Right atrium auricular region (tissue), 2 donors: ENCODE measurements around the gene GFOD2. TPM values are rescaled to one million over a fixed set of nuclear protein-coding genes. Genes with fewer than 3 reads are reported as not detected.

ENCODE experiments used
- DNase-seq: peaks from one replicate; pipeline ENCODE4 v3.0.0-alpha.2; 2019; ENCODE audit warnings: low spot score
- H3K27ac ChIP-seq, 2 donors: fragments of 200-600 bp; sonication (generic); 1 replicate in 1 of 2; 2 replicates in 1 of 2; pipeline ENCODE4 v1.5.1; 2016 to 2019
- H3K27me3 ChIP-seq, 2 donors: fragments of 200-600 bp; sonication (generic); one replicate each; pipeline versions ENCODE4 v1.5.1 to v1.6.0; 2017 to 2019
- H3K36me3 ChIP-seq: fragments of 200-600 bp; sonication (generic); one replicate; pipeline ENCODE4 v1.5.1; 2016
- H3K4me1 ChIP-seq, 2 donors: fragments of 200-600 bp; sonication (generic); one replicate each; pipeline versions ENCODE4 v1.5.1 to v1.6.0; 2017 to 2019
- H3K4me3 ChIP-seq, 2 donors: fragments of 200-600 bp; sonication (generic); 1 replicate in 1 of 2; 2 replicates in 1 of 2; pipeline ENCODE4 v1.5.1; 2017 to 2019; ENCODE audit warnings: mild to moderate bottlenecking in 1 of 2, moderate library complexity in 1 of 2
- H3K9me3 ChIP-seq, 2 donors: fragments of 200-600 bp; sonication (generic); one replicate each; pipeline ENCODE4 v1.5.1; 2019
- total RNA-seq, 2 donors: library from RNA; depleted of rRNA; stranded (reverse); fragments of >200 nt; gene quantifications; one replicate each; pipeline ENCODE4 v1.1.0, GENCODE V29; 2016
- TF ChIP-seq, protein P1 (sequence below), 2 donors: fragments of 200-600 bp; sonication (generic); IDR thresholded peaks; one replicate each; pipeline ENCODE4 v1.5.1; 2019; ENCODE audit warnings: antibody characterized with exemption in 2 of 2

The GFOD2 gene
- total RNA-seq, 2 donors from 2014 or later, result 7.1 to 9.2 TPM

DNA sequence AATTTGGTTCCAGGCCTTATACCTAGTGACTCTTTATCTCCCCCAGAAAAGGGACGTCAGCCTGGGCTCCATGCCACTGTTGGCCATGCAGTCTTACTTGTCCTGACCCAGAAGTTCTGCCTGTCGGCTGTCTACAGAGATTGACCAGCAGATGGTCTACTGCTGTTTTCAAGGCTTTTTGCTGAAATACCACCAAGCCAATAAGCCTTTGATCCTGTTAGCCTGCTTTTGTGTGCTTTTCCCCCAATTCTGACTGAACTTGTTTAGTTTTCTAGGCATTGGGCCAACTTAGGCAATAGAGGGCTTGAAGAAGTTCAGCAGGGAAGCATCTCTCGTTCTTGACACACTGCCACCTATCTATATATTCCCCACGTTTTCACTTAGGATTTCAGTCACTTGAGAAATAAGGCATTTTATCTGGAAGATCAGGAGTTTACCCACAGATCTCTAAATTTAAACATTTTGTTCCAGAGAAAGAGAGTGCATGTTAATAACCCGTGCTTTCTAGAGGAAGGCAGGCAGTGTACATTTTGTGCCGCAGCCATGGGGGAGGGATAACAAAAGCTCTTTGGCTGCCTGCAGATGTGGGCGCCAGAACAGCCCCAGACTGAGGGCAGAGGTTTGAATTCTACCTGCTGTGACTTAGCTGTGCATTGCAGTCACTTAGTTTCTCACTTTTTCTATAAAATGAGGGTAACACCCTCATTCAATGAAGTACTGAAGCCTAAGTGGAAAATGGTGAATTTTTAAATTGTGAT lies 86.5 kb downstream of the GFOD2 start:
- DNase-seq, result no peak
- Histone ChIP-seq H3K36me3 (peaks cover 70% of the 10 kb centered on the region), H3K9me3 (no peaks in the 10 kb centered on the region), H3K4me1 (peaks cover 0 to 6% of the 10 kb centered on the region in 2 donors), H3K4me3 (no peak overlapping the region), H3K27ac (no peak overlapping the region), H3K27me3 (no peaks in the 10 kb centered on the region)
- TF ChIP-seq, protein P1, sequence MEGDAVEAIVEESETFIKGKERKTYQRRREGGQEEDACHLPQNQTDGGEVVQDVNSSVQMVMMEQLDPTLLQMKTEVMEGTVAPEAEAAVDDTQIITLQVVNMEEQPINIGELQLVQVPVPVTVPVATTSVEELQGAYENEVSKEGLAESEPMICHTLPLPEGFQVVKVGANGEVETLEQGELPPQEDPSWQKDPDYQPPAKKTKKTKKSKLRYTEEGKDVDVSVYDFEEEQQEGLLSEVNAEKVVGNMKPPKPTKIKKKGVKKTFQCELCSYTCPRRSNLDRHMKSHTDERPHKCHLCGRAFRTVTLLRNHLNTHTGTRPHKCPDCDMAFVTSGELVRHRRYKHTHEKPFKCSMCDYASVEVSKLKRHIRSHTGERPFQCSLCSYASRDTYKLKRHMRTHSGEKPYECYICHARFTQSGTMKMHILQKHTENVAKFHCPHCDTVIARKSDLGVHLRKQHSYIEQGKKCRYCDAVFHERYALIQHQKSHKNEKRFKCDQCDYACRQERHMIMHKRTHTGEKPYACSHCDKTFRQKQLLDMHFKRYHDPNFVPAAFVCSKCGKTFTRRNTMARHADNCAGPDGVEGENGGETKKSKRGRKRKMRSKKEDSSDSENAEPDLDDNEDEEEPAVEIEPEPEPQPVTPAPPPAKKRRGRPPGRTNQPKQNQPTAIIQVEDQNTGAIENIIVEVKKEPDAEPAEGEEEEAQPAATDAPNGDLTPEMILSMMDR (IDR thresholded peaks at IDR 0.05), result no peak

- peaks cover 79% of the 10 kb centered on the region for H3K36me3 ChIP-seq
- no peak overlapping the region for H3K27ac ChIP-seq
- no peaks in the 10 kb centered on the region for H3K27me3 ChIP-seq
- DNase-seq, result no peak
- no peaks in the 10 kb centered on the region for H3K9me3 ChIP-seq
- no peak overlapping the region for H3K4me3 ChIP-seq
- H3K4me1 ChIP-seq, result peaks cover 0 to 6% of the 10 kb centered on the region in 2 donors
- TF ChIP-seq, protein P1 (IDR thresholded peaks at IDR 0.05), result no peak
Measured at GRCh38 chr16:67628216-67628615, 90.9 kb downstream of the GFOD2 start.

Other genes starting within 250 kb of the GFOD2 start
- 10 to 100 TPM; 79.7 to 95.7 TPM for gene ATP6V0D1, start 238.2 kb downstream of the GFOD2 start, total RNA-seq
- gene AGRP, start 235.8 kb downstream of the GFOD2 start, total RNA-seq, result not detected
- gene RIPOR1, start 190.5 kb downstream of the GFOD2 start, total RNA-seq, result 10 to 100 TPM; 43.9 to 66.9 TPM
- 10 to 100 TPM; 24.5 to 31.6 TPM for gene CTCF, start 156.8 kb downstream of the GFOD2 start, total RNA-seq
- gene CARMIL2, start 74.2 kb downstream of the GFOD2 start, total RNA-seq, result under 1 TPM in 1 of 2 donors, not detected in 1; 0.47 TPM
- 10 to 100 TPM in 1 of 2 donors, 1 to 10 TPM in 1; 7.0 to 10.8 TPM for gene ACD, start 59.1 kb downstream of the GFOD2 start, total RNA-seq
- gene PARD6A, start 58.4 kb downstream of the GFOD2 start, total RNA-seq, result 1 to 10 TPM; 3.9 to 5.6 TPM
- gene ENKD1, start 52.6 kb downstream of the GFOD2 start, total RNA-seq, result 10 to 100 TPM in 1 of 2 donors, 1 to 10 TPM in 1; 9.2 to 12.3 TPM
- gene C16orf86, start 52.5 kb downstream of the GFOD2 start, total RNA-seq, result 1 to 10 TPM; 3.6 to 7.7 TPM
- gene RANBP10, start 87.2 kb upstream of the GFOD2 start, total RNA-seq, result 1 to 10 TPM; 7.8 to 8.9 TPM
- gene TSNAXIP1, start 87.6 kb upstream of the GFOD2 start, total RNA-seq, result under 1 TPM in 1 of 2 donors, not detected in 1; 0.55 TPM
- 10 to 100 TPM; 42.5 to 59.4 TPM for gene THAP11, start 123.0 kb upstream of the GFOD2 start, total RNA-seq
- gene NUTF2, start 127.6 kb upstream of the GFOD2 start, total RNA-seq, result 100 to 1,000 TPM in 1 of 2 donors, 10 to 100 TPM in 1; 44.6 to 132 TPM
- gene CENPT, start 128.4 kb upstream of the GFOD2 start, total RNA-seq, result 10 to 100 TPM in 1 of 2 donors, 1 to 10 TPM in 1; 8.7 to 19.1 TPM
- gene EDC4, start 153.7 kb upstream of the GFOD2 start, total RNA-seq, result 10 to 100 TPM; 21.2 to 39.5 TPM
- not detected for gene NRN1L, start 165.6 kb upstream of the GFOD2 start, total RNA-seq
- gene PSKH1, start 173.9 kb upstream of the GFOD2 start, total RNA-seq, result 10 to 100 TPM; 18.4 to 23.2 TPM
- gene CTRL, start 212.5 kb upstream of the GFOD2 start, total RNA-seq, result under 1 TPM in 1 of 2 donors, not detected in 1; 0.59 TPM
- gene PSMB10, start 217.5 kb upstream of the GFOD2 start, total RNA-seq, result 10 to 100 TPM; 37.3 to 38.4 TPM
- 10 to 100 TPM in 1 of 2 donors, 1 to 10 TPM in 1; 2.9 to 11.8 TPM for gene LCAT, start 224.8 kb upstream of the GFOD2 start, total RNA-seq
- 10 to 100 TPM; 39.5 to 85.9 TPM for gene SLC12A4, start 249.3 kb upstream of the GFOD2 start, total RNA-seq